ENCODE measurements around the gene UCHL5. TPM values are rescaled to one million over a fixed set of nuclear protein-coding genes. Genes with fewer than 3 reads are reported as not detected.
A peak's percentile ranks its signal among the peaks of the same experiment; 100 is the strongest.

Gene UCHL5
- total RNA-seq, 1 donor, result 34.4 TPM

DNA sequence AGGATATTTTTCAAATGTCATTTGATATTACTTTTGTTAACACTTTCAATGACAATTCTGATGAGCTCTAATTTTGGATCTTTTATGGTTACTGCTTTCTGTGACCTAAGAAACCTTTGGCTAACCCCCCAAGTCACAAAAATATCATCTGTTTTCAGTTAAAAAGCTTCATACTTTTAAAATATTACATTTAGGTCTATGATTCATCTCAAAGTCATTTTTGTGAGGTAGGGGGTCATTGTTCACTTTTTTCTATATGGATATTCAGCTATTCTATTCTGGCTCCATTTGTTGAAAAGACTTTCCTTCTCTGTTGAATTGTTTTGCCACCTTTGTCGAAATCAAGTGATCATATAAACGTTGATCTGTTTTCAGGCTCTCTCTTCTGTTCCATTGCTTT, 44.8 kb downstream of the UCHL5 start:
- H3K4me1 ChIP-seq (ENCODE audit: insufficient read depth, low read length), result peaks cover 27% of the 10 kb centered on the region
- H2AFZ ChIP-seq (ENCODE audit: low read length), result no peak overlapping the region
- H4K20me1 ChIP-seq (ENCODE audit: insufficient read depth, low read length), result no peaks in the 10 kb centered on the region
- DNase-seq (ENCODE audit: insufficient read length, low spot score, missing footprints), result no peak
- no peaks in the 10 kb centered on the region for H3K27me3 ChIP-seq (ENCODE audit: insufficient read depth, low read length)
- H3K36me3 ChIP-seq (ENCODE audit: insufficient read depth, low read length), result no peaks in the 10 kb centered on the region
- TF ChIP-seq CTCF (IDR thresholded peaks at IDR 0.05; ENCODE audit: extremely low read depth, low read depth, low read length), result no peak
- no peak overlapping the region for H3K4me3 ChIP-seq (ENCODE audit: insufficient read depth, low read length)
- no peak overlapping the region for H3K4me2 ChIP-seq (ENCODE audit: insufficient read depth, low read length)
- H3K9me3 ChIP-seq (ENCODE audit: low read depth, low read length), result no peaks in the 10 kb centered on the region
- H3K27ac ChIP-seq (ENCODE audit: low read depth, low read length), result peak overlapping the region; percentile 26
- no peaks in the 10 kb centered on the region for H3K79me2 ChIP-seq (ENCODE audit: insufficient read depth, low read length)

- TF ChIP-seq CTCF (IDR thresholded peaks at IDR 0.05; ENCODE audit: extremely low read depth, low read depth, low read length), result no peak
- H2AFZ ChIP-seq (ENCODE audit: low read length), result peak overlapping the region; percentile 1
- no peaks in the 10 kb centered on the region for H4K20me1 ChIP-seq (ENCODE audit: insufficient read depth, low read length)
- H3K27ac ChIP-seq (ENCODE audit: low read depth, low read length), result peak overlapping the region; percentile 54
- H3K4me1 ChIP-seq (ENCODE audit: insufficient read depth, low read length), result peaks cover 27% of the 10 kb centered on the region
- no peak for DNase-seq (ENCODE audit: insufficient read length, low spot score, missing footprints)
- peak overlapping the region; percentile 27 for H3K4me2 ChIP-seq (ENCODE audit: insufficient read depth, low read length)
- H3K36me3 ChIP-seq (ENCODE audit: insufficient read depth, low read length), result no peaks in the 10 kb centered on the region
- H3K27me3 ChIP-seq (ENCODE audit: insufficient read depth, low read length), result no peaks in the 10 kb centered on the region
- H3K9me3 ChIP-seq (ENCODE audit: low read depth, low read length), result no peaks in the 10 kb centered on the region
- H3K79me2 ChIP-seq (ENCODE audit: insufficient read depth, low read length), result no peaks in the 10 kb centered on the region
- no peak overlapping the region for H3K4me3 ChIP-seq (ENCODE audit: insufficient read depth, low read length)
Observed at GRCh38 chr1:193013707-193014106, 45.5 kb downstream of the UCHL5 start.

DNA sequence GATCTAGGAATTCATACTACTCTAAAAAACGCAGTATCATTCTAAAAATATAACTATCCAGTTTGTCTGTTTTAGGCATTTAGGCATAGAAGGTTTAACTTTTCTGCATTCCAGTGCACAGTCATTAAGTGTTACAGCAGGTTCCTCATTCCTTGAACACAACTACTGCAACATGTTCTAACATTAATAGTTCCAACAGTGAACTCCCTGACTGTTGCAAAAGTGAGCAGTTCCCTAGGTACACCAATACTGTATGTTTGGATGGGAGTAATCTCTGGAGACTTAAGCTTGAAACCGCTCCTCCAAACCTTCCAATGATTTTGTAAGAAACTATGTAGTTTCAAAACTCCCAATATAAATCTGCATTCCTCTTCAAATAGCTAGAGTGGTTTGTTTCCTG, 46.2 kb downstream of the UCHL5 start:
- no peaks in the 10 kb centered on the region for H3K9me3 ChIP-seq (ENCODE audit: low read depth, low read length)
- H3K79me2 ChIP-seq (ENCODE audit: insufficient read depth, low read length), result no peaks in the 10 kb centered on the region
- peak overlapping the region; percentile 54 for H3K27ac ChIP-seq (ENCODE audit: low read depth, low read length)
- no peak overlapping the region for H2AFZ ChIP-seq (ENCODE audit: low read length)
- TF ChIP-seq CTCF (IDR thresholded peaks at IDR 0.05; ENCODE audit: extremely low read depth, low read depth, low read length), result no peak
- H4K20me1 ChIP-seq (ENCODE audit: insufficient read depth, low read length), result no peaks in the 10 kb centered on the region
- no peak overlapping the region for H3K4me3 ChIP-seq (ENCODE audit: insufficient read depth, low read length)
- H3K4me1 ChIP-seq (ENCODE audit: insufficient read depth, low read length), result peaks cover 27% of the 10 kb centered on the region
- no peaks in the 10 kb centered on the region for H3K36me3 ChIP-seq (ENCODE audit: insufficient read depth, low read length)
- H3K4me2 ChIP-seq (ENCODE audit: insufficient read depth, low read length), result peak overlapping the region; percentile 61
- no peaks in the 10 kb centered on the region for H3K27me3 ChIP-seq (ENCODE audit: insufficient read depth, low read length)
- DNase-seq (ENCODE audit: insufficient read length, low spot score, missing footprints), result peak; percentile 74

DNA sequence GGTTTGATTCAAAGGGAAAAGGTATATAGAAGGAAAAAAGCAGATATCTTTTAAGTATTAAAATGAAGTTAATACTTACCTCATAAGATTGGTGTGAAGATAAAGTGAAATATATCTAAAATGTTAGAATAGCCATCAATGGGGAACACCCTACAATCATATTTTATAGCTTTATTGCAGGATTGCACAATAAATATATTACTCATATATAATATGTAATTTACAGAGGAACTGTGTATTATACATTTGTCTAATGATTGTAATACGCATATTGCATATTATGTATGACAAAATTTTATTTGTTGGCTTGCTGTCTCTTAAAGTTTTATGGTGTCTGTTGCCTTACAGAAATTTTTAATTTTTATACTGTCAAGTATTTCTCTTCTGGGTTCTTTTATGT, 47.8 kb downstream of the UCHL5 start:
- Histone ChIP-seq H2AFZ (ENCODE audit: low read length) (no peak overlapping the region), H3K4me3 (ENCODE audit: insufficient read depth, low read length) (no peak overlapping the region), H3K36me3 (ENCODE audit: insufficient read depth, low read length) (no peaks in the 10 kb centered on the region), H3K27me3 (ENCODE audit: insufficient read depth, low read length) (no peaks in the 10 kb centered on the region), H3K4me2 (ENCODE audit: insufficient read depth, low read length) (no peak overlapping the region), H3K79me2 (ENCODE audit: insufficient read depth, low read length) (no peaks in the 10 kb centered on the region), H4K20me1 (ENCODE audit: insufficient read depth, low read length) (no peaks in the 10 kb centered on the region), H3K9me3 (ENCODE audit: low read depth, low read length) (no peaks in the 10 kb centered on the region), H3K4me1 (ENCODE audit: insufficient read depth, low read length) (peaks cover 27% of the 10 kb centered on the region), H3K27ac (ENCODE audit: low read depth, low read length) (no peak overlapping the region)
- DNase-seq (ENCODE audit: insufficient read length, low spot score, missing footprints), result no peak
- TF ChIP-seq CTCF (IDR thresholded peaks at IDR 0.05; ENCODE audit: extremely low read depth, low read depth, low read length), result no peak

Data from osteoblast (primary cell).